Retinal pigment epithelial cell (primary cell): ENCODE results near the gene CORO2A.
"Not testable (repeated sequence)": the region's sequence is repeated elsewhere in the genome, so short reads cannot be mapped to it uniquely, and the experiment has no call there.

Experiments used
- DNase-seq: peaks from one replicate; pipeline ENCODE4 v3.0.0-alpha.2; 2010; ENCODE audit warnings: low read depth
- H3K4me3 ChIP-seq: 2 replicates; pipeline ENCODE4 v1.5.1; 2011; ENCODE audit warnings: mild to moderate bottlenecking, low read length, control low read depth, moderate library complexity
- TF ChIP-seq, protein P1 (sequence below): conservative IDR thresholded peaks from 2 replicates; pipeline ENCODE4 v1.5.1; 2011; ENCODE audit warnings: low read depth, low read length, control low read depth, inconsistent platforms

CORO2A gene

DNA sequence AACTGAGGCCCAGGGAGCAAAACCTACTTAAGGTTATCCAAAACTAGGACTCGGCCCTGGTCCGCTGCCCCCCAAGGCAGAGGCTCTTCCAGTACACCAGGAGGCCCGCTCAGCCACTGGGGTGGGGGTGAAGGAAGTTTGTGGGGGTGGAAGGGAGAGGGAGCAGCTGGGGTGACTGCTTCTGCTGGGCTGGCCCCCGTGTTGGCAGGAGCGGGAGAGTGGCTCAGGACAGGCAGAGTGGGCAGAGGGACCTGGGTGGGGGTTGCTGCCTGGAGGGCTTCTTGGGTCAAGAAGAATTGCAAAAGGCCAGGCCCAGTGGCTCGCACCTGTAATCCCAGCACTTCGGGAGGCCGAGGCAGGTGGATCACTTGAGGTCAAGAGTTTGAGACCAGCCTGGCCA, 65.2 kb downstream of the CORO2A start:
- H3K4me3 ChIP-seq = no peak overlapping the region
- no peak for DNase-seq
- TF ChIP-seq, protein P1, sequence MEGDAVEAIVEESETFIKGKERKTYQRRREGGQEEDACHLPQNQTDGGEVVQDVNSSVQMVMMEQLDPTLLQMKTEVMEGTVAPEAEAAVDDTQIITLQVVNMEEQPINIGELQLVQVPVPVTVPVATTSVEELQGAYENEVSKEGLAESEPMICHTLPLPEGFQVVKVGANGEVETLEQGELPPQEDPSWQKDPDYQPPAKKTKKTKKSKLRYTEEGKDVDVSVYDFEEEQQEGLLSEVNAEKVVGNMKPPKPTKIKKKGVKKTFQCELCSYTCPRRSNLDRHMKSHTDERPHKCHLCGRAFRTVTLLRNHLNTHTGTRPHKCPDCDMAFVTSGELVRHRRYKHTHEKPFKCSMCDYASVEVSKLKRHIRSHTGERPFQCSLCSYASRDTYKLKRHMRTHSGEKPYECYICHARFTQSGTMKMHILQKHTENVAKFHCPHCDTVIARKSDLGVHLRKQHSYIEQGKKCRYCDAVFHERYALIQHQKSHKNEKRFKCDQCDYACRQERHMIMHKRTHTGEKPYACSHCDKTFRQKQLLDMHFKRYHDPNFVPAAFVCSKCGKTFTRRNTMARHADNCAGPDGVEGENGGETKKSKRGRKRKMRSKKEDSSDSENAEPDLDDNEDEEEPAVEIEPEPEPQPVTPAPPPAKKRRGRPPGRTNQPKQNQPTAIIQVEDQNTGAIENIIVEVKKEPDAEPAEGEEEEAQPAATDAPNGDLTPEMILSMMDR = no peak

DNA sequence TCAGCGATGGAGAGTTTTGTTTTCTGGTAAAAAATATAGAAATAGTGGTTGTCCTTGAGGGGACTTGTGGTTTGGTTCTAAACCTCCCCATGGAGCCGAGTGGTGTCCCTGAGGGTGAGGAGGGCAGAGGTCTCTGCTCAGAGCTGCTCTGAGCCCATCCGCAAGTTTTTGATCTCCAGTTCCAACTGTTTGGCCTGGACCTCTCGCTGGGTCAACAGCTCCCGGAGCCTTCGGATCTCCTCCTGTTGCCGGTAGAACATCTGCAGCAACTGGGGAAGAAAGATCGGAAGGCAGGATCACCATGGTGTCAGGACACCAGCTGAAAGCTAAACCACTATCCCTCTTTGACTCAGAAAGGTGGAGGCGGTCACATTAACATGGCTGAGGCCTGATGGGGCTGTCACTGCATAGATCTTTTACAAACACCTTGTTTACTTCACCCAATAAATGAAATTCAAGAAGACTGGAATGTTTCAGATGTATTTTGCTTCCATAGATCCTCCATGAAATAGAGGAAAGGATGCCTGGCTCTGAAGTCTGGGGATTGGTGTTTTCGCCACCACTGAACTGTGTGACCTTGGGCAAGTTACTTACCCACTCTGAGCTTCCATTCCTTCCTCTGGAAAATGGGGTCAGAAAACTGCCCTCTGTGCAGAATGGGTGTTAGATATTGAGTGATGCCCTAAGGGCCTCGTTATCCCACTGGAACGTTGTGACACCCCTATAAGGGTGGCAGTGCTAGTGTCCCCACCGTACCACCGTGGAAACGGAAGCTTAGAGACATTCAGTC, 67.6 kb downstream of the CORO2A start:
- H3K4me3 ChIP-seq = no peak overlapping the region
- no peak for DNase-seq
- TF ChIP-seq, protein P1 = no peak

DNA sequence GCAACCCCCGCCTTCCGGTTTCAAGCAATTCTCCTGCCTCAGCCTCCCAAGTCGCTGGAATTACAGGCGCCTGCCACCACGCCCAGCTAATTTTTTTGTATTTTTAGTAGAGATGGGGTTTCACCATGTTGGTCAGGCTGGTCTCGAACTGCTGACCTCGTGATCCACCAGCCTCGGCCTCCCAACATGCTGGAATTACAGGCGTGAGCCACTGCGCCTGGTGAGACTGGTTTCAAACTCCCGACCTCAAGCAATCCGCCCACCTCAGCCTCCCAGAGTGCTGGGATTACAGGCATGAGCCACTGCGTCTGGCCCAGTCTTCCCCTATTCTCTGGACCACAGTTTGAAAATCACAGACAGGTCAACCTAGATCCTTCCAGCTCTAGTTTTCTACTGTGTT, 68.3 kb downstream of the CORO2A start:
- not testable (repeated sequence) for H3K4me3 ChIP-seq, DNase-seq

DNA sequence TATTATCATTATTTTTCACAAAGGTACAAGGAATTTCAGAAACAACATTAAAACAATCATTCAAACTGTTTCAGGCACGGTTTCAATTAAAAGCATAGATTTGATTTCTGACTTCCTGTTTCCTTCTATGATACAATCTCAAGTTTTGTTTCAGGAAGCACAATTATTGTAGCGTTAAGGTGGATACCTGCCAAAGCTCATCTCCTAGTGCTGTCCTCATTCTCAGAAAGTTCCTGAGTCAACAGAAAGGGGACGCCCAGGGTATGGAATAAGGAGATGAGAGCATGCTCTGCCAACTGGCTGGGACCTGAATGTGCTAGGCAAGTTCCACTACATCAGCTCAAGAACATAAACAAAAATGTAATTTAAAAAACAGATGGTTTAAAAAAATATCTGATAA, 71.4 kb downstream of the CORO2A start:
- DNase-seq = no peak
- TF ChIP-seq, protein P1 = no peak
- no peak overlapping the region for H3K4me3 ChIP-seq

DNA sequence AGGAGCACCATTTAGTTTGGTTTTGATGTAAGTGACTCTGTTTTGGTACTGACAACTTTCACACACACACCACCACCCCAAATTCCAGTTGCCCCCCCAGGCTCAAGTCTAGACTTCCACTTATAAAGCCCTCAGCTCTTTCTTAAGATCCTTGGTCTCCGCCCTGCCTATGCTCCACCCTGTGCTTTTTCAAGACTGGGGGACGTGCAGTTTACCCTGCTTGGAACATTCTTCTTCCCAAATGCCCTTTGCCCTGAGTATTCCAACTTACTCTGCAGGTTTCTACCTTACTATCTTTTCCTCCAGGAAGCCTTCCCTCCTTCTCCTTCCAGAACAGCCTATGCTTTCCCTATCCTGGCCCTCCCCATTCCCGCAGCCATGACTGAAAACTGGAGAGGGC, 72.0 kb downstream of the CORO2A start:
- DNase-seq = no peak
- no peak overlapping the region for H3K4me3 ChIP-seq
- TF ChIP-seq, protein P1 = no peak

DNA sequence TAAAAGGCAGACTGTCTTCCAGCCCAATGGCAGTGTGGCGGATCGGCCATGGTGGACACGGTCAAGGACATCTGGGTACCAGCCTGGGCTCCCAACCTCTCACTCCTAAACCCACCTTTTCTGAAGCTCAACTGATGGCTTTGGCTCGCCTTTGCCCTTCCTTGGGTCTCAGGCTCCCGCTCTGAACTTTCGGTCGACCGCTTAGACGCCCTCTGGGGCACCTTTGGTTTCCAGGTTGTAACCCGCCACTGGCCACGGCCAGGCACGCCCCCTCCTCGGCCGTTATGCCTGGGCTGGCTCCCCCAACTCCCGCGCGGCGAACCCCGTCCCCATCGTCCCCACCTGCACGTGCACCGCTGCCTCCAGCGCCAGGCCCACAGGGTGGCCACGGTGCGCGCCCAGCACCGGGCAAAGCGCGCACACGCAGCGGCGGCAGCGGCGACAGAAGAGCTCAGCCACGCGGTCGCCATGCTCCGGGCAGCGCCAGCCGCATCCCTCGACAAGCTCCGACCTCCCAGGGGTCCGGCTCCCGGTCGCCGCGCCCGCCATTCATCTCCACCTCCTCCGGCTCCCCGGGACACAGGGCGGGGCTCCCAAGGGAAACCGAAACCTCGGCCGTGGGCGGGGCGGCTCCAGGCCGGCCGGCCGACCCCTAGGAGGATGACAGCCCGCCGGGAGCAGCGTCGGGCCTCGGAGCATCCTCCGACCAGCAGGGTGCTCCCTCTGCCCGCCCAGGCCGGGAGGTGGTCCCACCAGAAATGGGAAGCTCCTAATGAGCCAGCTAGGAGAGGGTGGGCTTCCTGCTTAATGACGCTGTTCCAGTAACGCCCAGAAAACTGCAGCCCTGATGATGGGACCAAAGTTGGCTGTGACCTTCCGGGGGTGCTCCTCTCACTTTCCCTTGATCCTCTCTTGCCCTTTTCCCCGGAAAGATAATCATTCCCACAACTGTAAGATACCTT, 73.5 kb downstream of the CORO2A start, which contains the start of gene TRIM14:
TSS of gene TRIM14 (minus strand) at position 583 of the 962 bp plus-strand sequence. CDS start at position 549, 34 bp downstream.
- TF ChIP-seq, protein P1 = no peak
- DNase-seq = no peak
- peak within 1 kb of the TSS; percentile 66 for H3K4me3 ChIP-seq

DNA sequence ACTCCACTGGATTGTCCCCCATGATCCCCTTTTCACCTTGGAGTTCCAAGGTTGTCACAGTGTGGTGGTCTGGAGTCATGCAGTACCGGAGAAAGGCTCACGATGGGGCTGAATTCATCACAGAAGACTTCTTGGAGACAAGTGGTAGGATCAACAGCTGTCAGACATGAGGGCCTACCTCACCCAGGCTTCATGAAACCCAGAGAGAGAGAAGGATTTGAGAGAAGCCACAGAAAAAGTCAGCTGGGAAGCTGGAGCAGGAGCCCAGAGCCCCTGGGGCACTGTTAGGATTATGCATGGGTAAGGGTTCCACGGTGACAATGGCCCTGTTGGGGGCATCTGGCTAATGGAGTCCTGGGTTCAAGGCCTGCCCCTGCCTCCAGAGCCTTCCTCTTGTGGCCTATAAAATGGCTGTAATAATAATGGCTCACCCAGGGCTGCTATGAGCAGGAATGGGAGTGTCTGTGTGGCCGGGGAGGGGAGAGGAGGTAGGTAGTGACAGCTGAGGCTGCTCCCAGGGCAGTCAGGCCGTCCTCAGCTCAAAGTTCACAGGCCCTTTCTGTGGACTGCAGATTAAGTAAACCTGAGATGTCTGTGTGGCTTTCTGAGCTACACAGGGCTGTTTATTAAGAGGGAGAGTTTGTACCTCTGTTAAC, 74.3 kb downstream of the CORO2A start:
- no peak for DNase-seq
- H3K4me3 ChIP-seq = peak overlapping the region; percentile 66
- TF ChIP-seq, protein P1 = peak; percentile 13

DNA sequence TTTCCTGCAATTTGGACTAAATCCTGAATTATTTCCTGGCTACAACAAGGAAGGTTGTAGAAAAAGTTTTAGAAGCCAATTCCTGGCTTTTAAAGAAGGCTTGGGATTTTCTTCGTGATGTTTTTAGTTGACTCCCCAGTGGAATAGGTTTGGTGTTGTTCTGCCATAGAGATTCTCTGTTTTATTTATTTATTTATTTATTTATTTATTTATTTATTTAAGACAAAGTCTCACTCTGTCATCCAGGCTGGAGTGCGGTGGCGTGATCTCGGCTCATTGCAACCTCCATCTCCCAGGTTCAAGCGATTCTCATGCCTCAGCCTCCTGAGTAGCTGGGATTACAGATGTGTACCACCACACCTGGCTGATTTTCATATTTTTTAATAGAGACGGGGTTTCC, 75.3 kb downstream of the CORO2A start:
- not testable (repeated sequence) for H3K4me3 ChIP-seq, DNase-seq
